WTC11 (cell line): Measurements from ENCODE around the gene ITFG1. TPM values are rescaled to one million over a fixed set of nuclear protein-coding genes. Genes with fewer than 3 reads are reported as not detected.

Experiments used
- ATAC-seq: fragments of 200-7000 bp; cut with Tn5 transposase; 2 replicates; pipeline ENCODE4 v1.10.0; 2021; ENCODE audit warnings: mild to moderate bottlenecking, moderate library complexity
- CTCF ChIA-PET: fragments of 300-600 bp; sonication (Branson Sonifier 250); formaldehyde crosslinking; loops from one replicate; lab custom pipeline; 2021; ENCODE audit warnings: antibody characterized with exemption; lab: Charles Lee
- POLR2A ChIA-PET: fragments of 350-600 bp; sonication (Branson Sonifier 250); formaldehyde crosslinking; loops from one replicate; lab custom pipeline; 2021; ENCODE audit warnings: antibody characterized with exemption; lab: Charles Lee
- DNase-seq: peaks from one replicate; pipeline ENCODE4 v3.0.0; 2021; ENCODE audit warnings: low spot score
- H3K27ac Mint-ChIP-seq: 2 replicates; pipeline ENCODE4 v1.8.0; 2021; ENCODE audit warnings: mixed read lengths
- H3K27me3 Mint-ChIP-seq: 2 replicates; pipeline ENCODE4 v1.8.0; 2021; ENCODE audit warnings: low read depth, mild to moderate bottlenecking, moderate library complexity, mixed read lengths
- H3K36me3 Mint-ChIP-seq: 2 replicates; pipeline ENCODE4 v1.8.0; 2021; ENCODE audit warnings: mixed read lengths
- H3K4me1 Mint-ChIP-seq: 2 replicates; pipeline ENCODE4 v1.8.0; 2022; ENCODE audit warnings: mixed read lengths
- H3K4me3 Mint-ChIP-seq: 2 replicates; pipeline ENCODE4 v1.8.0; 2021; ENCODE audit warnings: mild to moderate bottlenecking, moderate library complexity, mixed read lengths
- H3K9me3 Mint-ChIP-seq: 2 replicates; pipeline ENCODE4 v1.8.0; 2021; ENCODE audit warnings: mixed read lengths
- CREM ChIP-seq: sonication (generic); formaldehyde crosslinking; IDR thresholded peaks from 2 replicates; pipeline ENCODE4 v1.8.1; 2022; ENCODE audit warnings: mild to moderate bottlenecking, missing genetic modification reagents, moderate library complexity
- FOXK1 ChIP-seq: sonication (generic); formaldehyde crosslinking; IDR thresholded peaks from 2 replicates; pipeline ENCODE4 v1.8.0; 2022; ENCODE audit warnings: mild to moderate bottlenecking, moderate library complexity, missing genetic modification reagents
- FOXP1 ChIP-seq: sonication (generic); formaldehyde crosslinking; IDR thresholded peaks from 2 replicates; pipeline ENCODE4 v1.8.0; 2022; ENCODE audit warnings: missing genetic modification reagents, mild to moderate bottlenecking, moderate library complexity, borderline replicate concordance
- MXD4 ChIP-seq: fragments of 250-450 bp; sonication (Bioruptor Pico); IDR thresholded peaks from 2 replicates; pipeline ENCODE4 v1.8.0; 2021; ENCODE audit warnings: mild to moderate bottlenecking, moderate library complexity, borderline replicate concordance
- MYBL2 ChIP-seq: sonication (generic); formaldehyde crosslinking; IDR thresholded peaks from 2 replicates; pipeline ENCODE4 v1.8.1; 2023; ENCODE audit warnings: mild to moderate bottlenecking, moderate library complexity, missing genetic modification reagents
- NFYB ChIP-seq: sonication (generic); formaldehyde crosslinking; conservative IDR thresholded peaks from 2 replicates; pipeline ENCODE4 v1.8.0; 2022; ENCODE audit warnings: low read depth, missing genetic modification reagents
- TP53 ChIP-seq: sonication (generic); formaldehyde crosslinking; IDR thresholded peaks from 2 replicates; pipeline ENCODE4 v1.8.1; 2023; ENCODE audit warnings: mild to moderate bottlenecking, missing genetic modification reagents
- ZNF219 ChIP-seq: sonication (generic); formaldehyde crosslinking; IDR thresholded peaks from 2 replicates; pipeline ENCODE4 v1.8.0; 2023; ENCODE audit warnings: missing genetic modification reagents, mild to moderate bottlenecking, borderline replicate concordance
- total RNA-seq: library from RNA; stranded (reverse); gene quantifications from 3 replicates; pipeline ENCODE4 v1.2.3, GENCODE V29; 2021
- TF ChIP-seq, protein P1 (sequence below): sonication (generic); formaldehyde crosslinking; IDR thresholded peaks from 2 replicates; pipeline ENCODE4 v1.8.1; 2023; ENCODE audit warnings: mild to moderate bottlenecking, missing genetic modification reagents, borderline replicate concordance
- TF ChIP-seq, protein P2 (sequence below): sonication (generic); formaldehyde crosslinking; IDR thresholded peaks from 2 replicates; pipeline ENCODE4 v1.8.0; 2022; ENCODE audit warnings: missing genetic modification reagents
- TF ChIP-seq, protein P3 (sequence below): sonication (generic); formaldehyde crosslinking; IDR thresholded peaks from 2 replicates; pipeline ENCODE4 v1.8.0; 2022; ENCODE audit warnings: mild to moderate bottlenecking, missing genetic modification reagents
- TF ChIP-seq, protein P4 (sequence below): sonication (generic); formaldehyde crosslinking; IDR thresholded peaks from 2 replicates; pipeline ENCODE4 v1.8.0; 2023; ENCODE audit warnings: missing genetic modification reagents
- TF ChIP-seq, protein P5 (sequence below): sonication (generic); formaldehyde crosslinking; IDR thresholded peaks from 2 replicates; pipeline ENCODE4 v1.8.0; 2022; ENCODE audit warnings: mild to moderate bottlenecking, missing genetic modification reagents
- TF ChIP-seq, protein P6 (sequence below): fragments of 250-450 bp; sonication (Bioruptor Pico); IDR thresholded peaks from 2 replicates; pipeline ENCODE4 v1.9.0; 2021; ENCODE audit warnings: mild to moderate bottlenecking
- TF ChIP-seq, protein P7 (sequence below): sonication (generic); formaldehyde crosslinking; IDR thresholded peaks from 2 replicates; pipeline ENCODE4 v1.8.0; 2023; ENCODE audit warnings: missing genetic modification reagents, mild to moderate bottlenecking, borderline replicate concordance

Gene ITFG1
- total RNA-seq, 1 experiment from 2014 or later: 21.1 TPM

DNA sequence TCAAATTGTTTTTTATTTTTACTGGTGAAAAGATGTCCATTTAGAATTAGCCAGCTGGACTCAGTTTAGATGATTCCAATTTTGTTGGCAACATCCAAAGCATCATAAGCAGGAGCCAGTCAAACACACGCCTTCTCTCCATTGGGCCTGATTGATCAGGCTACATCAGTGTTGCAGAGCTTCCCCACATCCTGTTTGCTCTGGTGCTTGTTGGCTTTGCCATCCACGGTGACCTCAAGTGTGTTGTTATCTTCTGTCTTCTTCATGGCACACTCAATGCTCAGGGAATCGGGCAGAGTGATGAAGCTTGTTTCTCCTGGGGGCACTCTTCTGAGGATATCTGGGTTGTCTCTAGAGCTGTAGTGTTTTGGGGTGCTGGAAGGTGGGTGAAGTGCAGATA lies 310.8 kb downstream of the ITFG1 start:
- Mint-ChIP-seq H3K27me3 (peaks cover 15% of the 10 kb centered on the region), H3K36me3 (peaks cover 41% of the 10 kb centered on the region), H3K9me3 (peaks cover 45% of the 10 kb centered on the region), H3K4me1 (no peaks in the 10 kb centered on the region), H3K4me3 (no peak overlapping the region), H3K27ac (no peak overlapping the region)
- ATAC-seq: no peak
- TF ChIP-seq, protein P1, sequence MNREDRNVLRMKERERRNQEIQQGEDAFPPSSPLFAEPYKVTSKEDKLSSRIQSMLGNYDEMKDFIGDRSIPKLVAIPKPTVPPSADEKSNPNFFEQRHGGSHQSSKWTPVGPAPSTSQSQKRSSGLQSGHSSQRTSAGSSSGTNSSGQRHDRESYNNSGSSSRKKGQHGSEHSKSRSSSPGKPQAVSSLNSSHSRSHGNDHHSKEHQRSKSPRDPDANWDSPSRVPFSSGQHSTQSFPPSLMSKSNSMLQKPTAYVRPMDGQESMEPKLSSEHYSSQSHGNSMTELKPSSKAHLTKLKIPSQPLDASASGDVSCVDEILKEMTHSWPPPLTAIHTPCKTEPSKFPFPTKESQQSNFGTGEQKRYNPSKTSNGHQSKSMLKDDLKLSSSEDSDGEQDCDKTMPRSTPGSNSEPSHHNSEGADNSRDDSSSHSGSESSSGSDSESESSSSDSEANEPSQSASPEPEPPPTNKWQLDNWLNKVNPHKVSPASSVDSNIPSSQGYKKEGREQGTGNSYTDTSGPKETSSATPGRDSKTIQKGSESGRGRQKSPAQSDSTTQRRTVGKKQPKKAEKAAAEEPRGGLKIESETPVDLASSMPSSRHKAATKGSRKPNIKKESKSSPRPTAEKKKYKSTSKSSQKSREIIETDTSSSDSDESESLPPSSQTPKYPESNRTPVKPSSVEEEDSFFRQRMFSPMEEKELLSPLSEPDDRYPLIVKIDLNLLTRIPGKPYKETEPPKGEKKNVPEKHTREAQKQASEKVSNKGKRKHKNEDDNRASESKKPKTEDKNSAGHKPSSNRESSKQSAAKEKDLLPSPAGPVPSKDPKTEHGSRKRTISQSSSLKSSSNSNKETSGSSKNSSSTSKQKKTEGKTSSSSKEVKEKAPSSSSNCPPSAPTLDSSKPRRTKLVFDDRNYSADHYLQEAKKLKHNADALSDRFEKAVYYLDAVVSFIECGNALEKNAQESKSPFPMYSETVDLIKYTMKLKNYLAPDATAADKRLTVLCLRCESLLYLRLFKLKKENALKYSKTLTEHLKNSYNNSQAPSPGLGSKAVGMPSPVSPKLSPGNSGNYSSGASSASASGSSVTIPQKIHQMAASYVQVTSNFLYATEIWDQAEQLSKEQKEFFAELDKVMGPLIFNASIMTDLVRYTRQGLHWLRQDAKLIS (CRISPR knock-in tag): no peak
- no peak for TF ChIP-seq MYBL2
- TF ChIP-seq, protein P2, sequence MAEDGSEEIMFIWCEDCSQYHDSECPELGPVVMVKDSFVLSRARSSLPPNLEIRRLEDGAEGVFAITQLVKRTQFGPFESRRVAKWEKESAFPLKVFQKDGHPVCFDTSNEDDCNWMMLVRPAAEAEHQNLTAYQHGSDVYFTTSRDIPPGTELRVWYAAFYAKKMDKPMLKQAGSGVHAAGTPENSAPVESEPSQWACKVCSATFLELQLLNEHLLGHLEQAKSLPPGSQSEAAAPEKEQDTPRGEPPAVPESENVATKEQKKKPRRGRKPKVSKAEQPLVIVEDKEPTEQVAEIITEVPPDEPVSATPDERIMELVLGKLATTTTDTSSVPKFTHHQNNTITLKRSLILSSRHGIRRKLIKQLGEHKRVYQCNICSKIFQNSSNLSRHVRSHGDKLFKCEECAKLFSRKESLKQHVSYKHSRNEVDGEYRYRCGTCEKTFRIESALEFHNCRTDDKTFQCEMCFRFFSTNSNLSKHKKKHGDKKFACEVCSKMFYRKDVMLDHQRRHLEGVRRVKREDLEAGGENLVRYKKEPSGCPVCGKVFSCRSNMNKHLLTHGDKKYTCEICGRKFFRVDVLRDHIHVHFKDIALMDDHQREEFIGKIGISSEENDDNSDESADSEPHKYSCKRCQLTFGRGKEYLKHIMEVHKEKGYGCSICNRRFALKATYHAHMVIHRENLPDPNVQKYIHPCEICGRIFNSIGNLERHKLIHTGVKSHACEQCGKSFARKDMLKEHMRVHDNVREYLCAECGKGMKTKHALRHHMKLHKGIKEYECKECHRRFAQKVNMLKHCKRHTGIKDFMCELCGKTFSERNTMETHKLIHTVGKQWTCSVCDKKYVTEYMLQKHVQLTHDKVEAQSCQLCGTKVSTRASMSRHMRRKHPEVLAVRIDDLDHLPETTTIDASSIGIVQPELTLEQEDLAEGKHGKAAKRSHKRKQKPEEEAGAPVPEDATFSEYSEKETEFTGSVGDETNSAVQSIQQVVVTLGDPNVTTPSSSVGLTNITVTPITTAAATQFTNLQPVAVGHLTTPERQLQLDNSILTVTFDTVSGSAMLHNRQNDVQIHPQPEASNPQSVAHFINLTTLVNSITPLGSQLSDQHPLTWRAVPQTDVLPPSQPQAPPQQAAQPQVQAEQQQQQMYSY (CRISPR knock-in tag): no peak
- TF ChIP-seq, protein P3, sequence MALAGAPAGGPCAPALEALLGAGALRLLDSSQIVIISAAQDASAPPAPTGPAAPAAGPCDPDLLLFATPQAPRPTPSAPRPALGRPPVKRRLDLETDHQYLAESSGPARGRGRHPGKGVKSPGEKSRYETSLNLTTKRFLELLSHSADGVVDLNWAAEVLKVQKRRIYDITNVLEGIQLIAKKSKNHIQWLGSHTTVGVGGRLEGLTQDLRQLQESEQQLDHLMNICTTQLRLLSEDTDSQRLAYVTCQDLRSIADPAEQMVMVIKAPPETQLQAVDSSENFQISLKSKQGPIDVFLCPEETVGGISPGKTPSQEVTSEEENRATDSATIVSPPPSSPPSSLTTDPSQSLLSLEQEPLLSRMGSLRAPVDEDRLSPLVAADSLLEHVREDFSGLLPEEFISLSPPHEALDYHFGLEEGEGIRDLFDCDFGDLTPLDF (CRISPR knock-in tag): no peak
- no peak for TF ChIP-seq NFYB
- TF ChIP-seq, protein P4, sequence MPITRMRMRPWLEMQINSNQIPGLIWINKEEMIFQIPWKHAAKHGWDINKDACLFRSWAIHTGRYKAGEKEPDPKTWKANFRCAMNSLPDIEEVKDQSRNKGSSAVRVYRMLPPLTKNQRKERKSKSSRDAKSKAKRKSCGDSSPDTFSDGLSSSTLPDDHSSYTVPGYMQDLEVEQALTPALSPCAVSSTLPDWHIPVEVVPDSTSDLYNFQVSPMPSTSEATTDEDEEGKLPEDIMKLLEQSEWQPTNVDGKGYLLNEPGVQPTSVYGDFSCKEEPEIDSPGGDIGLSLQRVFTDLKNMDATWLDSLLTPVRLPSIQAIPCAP: no peak
- no peak for TF ChIP-seq ZNF219
- no peak for TF ChIP-seq FOXP1 (CRISPR knock-in tag)
- TF ChIP-seq, protein P5, sequence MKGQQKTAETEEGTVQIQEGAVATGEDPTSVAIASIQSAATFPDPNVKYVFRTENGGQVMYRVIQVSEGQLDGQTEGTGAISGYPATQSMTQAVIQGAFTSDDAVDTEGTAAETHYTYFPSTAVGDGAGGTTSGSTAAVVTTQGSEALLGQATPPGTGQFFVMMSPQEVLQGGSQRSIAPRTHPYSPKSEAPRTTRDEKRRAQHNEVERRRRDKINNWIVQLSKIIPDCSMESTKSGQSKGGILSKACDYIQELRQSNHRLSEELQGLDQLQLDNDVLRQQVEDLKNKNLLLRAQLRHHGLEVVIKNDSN (CRISPR knock-in tag): no peak
- no peak for TF ChIP-seq TP53 (CRISPR knock-in tag)
- no peak for TF ChIP-seq MXD4 (CRISPR knock-in tag)
- TF ChIP-seq, protein P6, sequence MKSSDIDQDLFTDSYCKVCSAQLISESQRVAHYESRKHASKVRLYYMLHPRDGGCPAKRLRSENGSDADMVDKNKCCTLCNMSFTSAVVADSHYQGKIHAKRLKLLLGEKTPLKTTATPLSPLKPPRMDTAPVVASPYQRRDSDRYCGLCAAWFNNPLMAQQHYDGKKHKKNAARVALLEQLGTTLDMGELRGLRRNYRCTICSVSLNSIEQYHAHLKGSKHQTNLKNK: no peak
- TF ChIP-seq CREM (CRISPR knock-in tag): no peak
- CTCF ChIA-PET: interaction anchor here (1.1 kb wide), 1 partner anchor 8 kb away, joined by 4 read pairs; no protein-coding TSS in a partner anchor
- no peak for DNase-seq
- POLR2A ChIA-PET: no interaction called here

DNA sequence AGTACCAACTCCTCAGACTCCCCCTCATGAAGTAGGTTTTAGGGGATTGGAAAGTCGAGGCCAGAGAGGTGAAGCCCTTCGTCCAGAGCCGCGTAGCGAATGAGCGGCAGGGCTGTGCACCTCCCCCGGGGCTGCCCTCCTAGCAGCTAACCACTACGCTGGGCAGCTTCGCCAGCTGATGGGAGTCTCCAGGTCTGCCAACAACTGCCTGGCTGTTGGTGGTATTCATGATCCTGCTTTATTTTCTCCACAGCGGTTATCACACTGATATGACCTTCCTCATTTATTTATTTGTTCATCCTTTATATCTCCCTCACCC lies 316.3 kb downstream of the ITFG1 start:
- Mint-ChIP-seq H3K9me3 (peaks cover 1% of the 10 kb centered on the region), H3K4me3 (peak overlapping the region; percentile 65), H3K36me3 (no peaks in the 10 kb centered on the region), H3K4me1 (peaks cover 20% of the 10 kb centered on the region), H3K27ac (no peak overlapping the region), H3K27me3 (peaks cover 35% of the 10 kb centered on the region)
- DNase-seq: no peak
- POLR2A ChIA-PET: interaction anchor here (0.5 to 1.0 kb wide), 2 partner anchors 25 to 178 kb away, joined by 3 to 4 read pairs; no protein-coding TSS in a partner anchor
- no peak for ATAC-seq
- CTCF ChIA-PET: interaction anchor here (0.7 to 3.9 kb wide), 24 partner anchors 11 to 1020 kb away, joined by 3 to 31 read pairs (median 4); partner anchors contain the start of genes ITFG1 and PHKB
- TF ChIP-seq, protein P7, sequence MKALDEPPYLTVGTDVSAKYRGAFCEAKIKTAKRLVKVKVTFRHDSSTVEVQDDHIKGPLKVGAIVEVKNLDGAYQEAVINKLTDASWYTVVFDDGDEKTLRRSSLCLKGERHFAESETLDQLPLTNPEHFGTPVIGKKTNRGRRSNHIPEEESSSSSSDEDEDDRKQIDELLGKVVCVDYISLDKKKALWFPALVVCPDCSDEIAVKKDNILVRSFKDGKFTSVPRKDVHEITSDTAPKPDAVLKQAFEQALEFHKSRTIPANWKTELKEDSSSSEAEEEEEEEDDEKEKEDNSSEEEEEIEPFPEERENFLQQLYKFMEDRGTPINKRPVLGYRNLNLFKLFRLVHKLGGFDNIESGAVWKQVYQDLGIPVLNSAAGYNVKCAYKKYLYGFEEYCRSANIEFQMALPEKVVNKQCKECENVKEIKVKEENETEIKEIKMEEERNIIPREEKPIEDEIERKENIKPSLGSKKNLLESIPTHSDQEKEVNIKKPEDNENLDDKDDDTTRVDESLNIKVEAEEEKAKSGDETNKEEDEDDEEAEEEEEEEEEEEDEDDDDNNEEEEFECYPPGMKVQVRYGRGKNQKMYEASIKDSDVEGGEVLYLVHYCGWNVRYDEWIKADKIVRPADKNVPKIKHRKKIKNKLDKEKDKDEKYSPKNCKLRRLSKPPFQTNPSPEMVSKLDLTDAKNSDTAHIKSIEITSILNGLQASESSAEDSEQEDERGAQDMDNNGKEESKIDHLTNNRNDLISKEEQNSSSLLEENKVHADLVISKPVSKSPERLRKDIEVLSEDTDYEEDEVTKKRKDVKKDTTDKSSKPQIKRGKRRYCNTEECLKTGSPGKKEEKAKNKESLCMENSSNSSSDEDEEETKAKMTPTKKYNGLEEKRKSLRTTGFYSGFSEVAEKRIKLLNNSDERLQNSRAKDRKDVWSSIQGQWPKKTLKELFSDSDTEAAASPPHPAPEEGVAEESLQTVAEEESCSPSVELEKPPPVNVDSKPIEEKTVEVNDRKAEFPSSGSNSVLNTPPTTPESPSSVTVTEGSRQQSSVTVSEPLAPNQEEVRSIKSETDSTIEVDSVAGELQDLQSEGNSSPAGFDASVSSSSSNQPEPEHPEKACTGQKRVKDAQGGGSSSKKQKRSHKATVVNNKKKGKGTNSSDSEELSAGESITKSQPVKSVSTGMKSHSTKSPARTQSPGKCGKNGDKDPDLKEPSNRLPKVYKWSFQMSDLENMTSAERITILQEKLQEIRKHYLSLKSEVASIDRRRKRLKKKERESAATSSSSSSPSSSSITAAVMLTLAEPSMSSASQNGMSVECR (CRISPR knock-in tag): 0 out of 2 replicates have a peak, but pooled peaks have one; percentile 3
- TF ChIP-seq, protein P4: no peak
- 0 out of 2 replicates have a peak, but pooled peaks have one; percentile 1 for TF ChIP-seq FOXK1 (CRISPR knock-in tag)
